IPS-18c (cell line): ENCODE results near the gene PERCC1.

Source experiments
- H3K4me3 ChIP-seq: 2 replicates; pipeline ENCODE4 v1.7.0; 2013; ENCODE audit warnings: low read depth, mild to moderate bottlenecking, low read length, moderate library complexity; ENCODE audit not compliant: insufficient read depth
- H3K9me3 ChIP-seq: one replicate; pipeline ENCODE4 v1.6.1; 2013; ENCODE audit warnings: mild to moderate bottlenecking, low read length, moderate library complexity; ENCODE audit not compliant: control insufficient read depth, insufficient read depth

The PERCC1 gene

DNA sequence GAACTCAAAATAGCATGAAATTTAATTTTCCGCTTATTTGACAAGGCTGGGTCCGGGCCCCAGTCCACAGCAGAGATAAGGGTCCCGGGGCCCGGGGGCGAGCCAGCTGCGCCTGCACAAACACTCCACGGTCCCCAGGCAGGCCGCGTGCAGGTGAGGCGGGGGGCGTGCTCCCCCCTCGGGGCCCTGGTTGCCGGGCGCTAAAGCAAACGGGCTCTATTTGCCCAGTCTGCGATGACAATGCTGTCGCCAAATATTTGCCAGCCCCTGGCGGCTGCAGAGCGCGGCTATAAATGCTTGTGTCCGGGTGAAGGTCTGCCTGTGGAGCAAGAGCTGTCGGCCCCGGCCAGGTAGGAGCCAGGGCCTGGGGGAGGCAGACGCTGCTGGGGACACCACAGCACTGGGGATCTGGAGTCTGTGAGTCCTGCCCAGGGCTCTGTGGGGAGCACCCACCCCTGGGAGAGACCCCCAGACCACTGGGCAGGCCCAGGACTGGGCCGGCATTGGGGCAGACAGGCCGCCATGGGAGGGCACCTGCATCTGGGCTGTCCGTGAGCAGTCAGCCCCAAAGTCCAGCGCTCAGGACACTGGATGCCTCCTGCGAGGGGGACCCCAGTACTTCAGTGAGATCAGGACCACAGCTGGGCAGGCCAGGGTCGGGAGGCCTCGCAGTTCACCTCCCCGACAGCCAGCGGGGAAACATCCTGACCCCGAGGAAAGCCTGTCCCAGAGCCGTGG, at the start of gene PERCC1:
PERCC1 (plus strand) TSS at position 320 of the 738 bp plus-strand sequence. CDS start 1,516 bp downstream, outside the sequence.
- Histone ChIP-seq H3K4me3 (no peak within 1 kb of the TSS), H3K9me3 (no peaks in the 10 kb centered on the region)

DNA sequence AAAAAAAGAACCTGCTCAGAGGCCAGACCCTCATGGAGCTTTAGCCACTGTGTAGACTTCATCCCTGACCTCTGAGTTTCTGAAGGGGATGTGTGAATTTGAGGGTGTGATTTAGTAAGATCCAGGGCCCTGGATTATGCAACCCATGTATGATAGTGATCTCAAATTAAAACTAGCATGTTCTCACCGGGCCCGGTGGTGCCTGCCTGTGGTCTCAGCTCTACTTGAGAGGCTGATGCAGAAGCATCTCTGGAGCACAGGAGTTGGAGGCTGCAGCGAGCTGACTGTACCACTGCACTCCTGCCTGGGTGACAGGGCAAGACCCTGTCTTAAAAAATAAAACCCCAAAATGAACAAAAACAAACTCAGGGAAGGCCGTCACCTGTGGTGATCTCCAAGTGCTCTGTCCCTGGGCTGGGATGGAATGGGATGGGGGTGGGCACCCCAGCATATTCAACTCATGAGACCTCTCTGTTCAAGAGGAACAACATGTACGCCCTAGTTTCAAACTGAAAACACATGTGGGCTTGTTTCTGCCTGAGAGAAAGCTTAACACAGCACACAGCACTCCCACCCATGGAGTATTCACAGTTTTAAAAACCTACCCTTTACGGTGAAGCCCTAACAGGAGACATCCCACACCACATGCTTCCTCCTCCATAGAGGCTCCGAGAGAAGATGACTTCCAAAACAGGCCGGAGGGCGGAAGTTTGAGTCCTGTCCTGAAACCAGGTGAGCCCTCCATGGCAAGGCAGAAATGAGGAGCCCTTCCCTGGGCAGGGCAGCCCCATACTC, 49.1 kb upstream of the PERCC1 start:
- peaks cover 2% of the 10 kb centered on the region for H3K9me3 ChIP-seq
- no peak overlapping the region for H3K4me3 ChIP-seq

DNA sequence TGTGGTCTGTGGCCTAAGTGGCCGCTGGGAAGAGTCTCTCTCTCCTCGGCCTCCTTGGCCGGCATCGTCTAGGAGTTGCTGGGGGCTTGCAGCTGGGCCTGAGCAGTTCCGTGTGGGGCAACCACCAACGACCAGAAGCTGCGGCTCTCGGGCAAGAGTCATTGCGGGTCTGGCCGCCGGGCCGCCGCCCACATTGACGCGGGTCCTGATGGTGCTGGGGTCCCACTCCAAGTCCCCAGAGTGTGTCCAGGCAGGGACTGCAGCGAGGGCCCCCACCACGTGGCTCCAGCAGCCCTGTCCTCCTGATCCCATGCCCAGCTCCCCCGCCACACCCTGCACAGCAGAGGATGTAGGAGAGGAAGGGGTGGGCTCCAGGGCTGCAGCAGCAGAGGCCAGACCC, 47.3 kb upstream of the PERCC1 start:
- Histone ChIP-seq H3K9me3 (peaks cover 2% of the 10 kb centered on the region), H3K4me3 (no peak overlapping the region)

DNA sequence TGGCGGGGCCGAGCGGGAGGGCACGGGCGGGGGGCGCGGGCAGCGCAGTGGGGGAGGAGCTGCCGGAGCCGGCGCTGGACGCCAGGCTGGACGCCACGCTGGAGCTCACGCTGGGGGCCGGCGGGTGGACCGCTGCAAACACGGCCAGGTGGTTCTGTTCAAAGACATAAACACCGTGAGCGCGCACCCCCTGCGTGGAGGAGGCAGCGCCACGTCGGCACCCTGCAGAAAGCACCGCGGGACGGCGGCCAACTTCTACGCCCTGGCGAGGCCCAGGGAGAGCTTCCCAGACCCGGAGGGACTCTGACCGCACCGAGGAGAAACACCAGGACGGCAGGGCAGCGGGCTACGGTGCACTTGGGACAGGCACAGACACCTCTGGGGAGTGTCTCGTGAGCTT, 45.6 kb upstream of the PERCC1 start:
- Histone ChIP-seq H3K9me3 (peaks cover 2% of the 10 kb centered on the region), H3K4me3 (no peak overlapping the region)

DNA sequence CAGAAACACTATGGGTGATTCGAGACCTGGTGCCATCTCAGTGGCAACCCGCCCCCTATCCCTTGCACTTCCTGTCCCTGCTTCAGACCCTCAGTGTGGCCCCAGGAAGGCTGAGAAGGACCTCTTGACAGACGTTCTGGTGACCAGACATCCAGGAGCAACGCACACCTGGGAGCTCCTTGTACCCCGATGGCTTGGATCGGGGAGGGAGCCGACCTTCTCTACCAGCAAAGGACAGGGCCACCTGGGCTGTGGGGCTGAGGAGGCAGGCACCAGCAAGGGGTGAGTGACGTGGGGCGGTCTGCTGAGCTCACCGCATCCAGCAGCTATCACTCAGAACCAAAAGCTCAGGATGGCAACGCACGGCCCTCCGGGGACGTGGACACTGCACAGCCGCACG, 43.5 kb upstream of the PERCC1 start:
- H3K9me3 ChIP-seq, result no peaks in the 10 kb centered on the region

DNA sequence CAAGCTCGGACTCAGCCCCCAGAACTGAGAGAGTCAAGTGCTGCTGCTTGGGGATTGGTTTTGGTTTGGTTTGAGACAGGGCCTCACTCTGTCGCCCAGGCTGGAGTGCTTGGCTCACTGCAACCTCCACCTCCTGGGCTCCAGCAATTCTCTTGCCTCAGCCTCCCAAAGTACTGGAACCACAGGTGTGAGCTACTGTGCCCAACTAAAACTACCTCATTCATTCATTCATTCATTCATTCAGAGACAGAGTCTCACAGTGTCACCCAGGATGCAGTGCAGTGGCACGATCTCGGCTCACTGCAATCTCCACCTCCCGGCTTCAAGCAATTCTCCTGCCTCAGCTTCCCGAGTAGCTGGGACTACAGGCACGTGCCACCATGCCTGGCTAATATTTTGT, 41.1 kb upstream of the PERCC1 start:
- Histone ChIP-seq H3K4me3 (no peak overlapping the region), H3K9me3 (no peaks in the 10 kb centered on the region)

More for the DNA sequence above, 43.5 kb upstream of the PERCC1 start:
- no peak overlapping the region for H3K4me3 ChIP-seq

DNA sequence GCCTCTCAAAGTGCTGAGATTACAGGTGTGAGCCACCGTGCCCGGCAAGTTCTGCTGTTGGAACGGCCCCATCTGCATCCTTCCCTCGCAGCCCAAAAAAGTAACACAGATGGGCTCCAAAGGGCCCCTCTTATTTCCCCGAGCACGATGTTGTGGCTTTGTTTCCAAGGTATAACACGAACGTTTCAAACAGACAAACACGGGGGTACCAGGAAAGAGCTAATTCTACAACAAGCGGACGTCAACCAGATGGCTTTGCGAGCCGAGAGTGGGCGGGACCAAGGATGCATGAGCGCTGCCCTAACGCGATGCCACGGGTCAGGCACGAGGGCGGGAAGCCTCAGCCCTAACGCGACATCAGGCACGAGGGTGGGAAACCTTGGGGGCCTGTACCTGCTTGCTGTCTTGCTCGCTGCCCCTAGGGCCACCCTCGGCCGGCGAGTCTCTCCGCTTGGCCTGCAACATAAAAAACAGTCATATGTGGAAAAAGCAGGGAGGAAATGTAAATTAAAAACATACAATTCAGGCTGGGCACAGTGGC, 40.6 kb upstream of the PERCC1 start:
- Histone ChIP-seq H3K9me3 (no peaks in the 10 kb centered on the region), H3K4me3 (no peak overlapping the region)

DNA sequence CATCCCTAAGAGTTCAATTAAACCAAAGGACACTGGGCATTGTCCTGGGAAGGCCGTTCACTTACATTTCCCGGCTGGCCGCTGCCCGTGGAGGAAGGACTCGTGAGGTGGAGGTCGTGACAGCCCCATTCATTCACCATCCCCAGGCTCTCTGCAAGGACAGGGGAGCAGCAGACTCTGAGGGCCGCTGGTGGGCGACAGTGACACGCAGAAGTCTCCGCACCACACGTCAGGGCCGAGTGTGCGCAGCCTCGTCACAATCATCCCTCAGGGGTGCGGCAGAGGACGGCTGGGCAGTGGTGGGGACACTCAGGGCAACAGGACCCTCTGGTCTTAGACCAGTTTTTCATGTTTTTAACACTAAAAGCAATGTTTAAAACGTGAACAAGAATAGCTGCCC, 38.1 kb upstream of the PERCC1 start:
- Histone ChIP-seq H3K9me3 (no peaks in the 10 kb centered on the region), H3K4me3 (no peak overlapping the region)

DNA sequence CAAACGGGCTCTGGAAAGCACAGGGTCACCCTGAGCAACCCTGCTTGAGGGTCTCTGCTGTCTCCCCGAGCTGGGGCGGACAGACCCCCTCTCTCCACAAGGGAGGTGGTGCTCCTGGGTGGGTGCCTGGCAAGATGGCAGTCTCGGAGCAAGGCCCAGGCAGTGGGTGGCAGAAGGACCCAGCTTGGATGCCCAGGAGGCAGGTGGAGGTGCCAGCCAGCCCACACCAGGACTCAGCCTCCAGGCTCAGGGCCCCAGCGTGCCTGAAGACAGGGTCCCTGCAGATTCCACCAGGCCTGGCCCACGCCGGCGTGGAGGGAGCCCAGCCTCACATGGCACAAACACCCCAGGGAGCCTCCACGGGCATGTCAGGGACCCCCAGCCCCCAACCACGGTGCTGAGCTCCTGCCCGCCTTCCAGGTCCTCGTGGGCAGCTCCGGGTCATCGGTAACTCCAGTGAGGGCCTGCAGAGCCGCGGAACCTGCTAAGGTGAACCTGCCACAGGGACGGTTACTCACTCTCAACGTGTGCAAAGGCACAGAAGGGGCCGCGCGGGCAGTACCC, 37.2 kb upstream of the PERCC1 start:
- Histone ChIP-seq H3K9me3 (no peaks in the 10 kb centered on the region), H3K4me3 (no peak overlapping the region)

DNA sequence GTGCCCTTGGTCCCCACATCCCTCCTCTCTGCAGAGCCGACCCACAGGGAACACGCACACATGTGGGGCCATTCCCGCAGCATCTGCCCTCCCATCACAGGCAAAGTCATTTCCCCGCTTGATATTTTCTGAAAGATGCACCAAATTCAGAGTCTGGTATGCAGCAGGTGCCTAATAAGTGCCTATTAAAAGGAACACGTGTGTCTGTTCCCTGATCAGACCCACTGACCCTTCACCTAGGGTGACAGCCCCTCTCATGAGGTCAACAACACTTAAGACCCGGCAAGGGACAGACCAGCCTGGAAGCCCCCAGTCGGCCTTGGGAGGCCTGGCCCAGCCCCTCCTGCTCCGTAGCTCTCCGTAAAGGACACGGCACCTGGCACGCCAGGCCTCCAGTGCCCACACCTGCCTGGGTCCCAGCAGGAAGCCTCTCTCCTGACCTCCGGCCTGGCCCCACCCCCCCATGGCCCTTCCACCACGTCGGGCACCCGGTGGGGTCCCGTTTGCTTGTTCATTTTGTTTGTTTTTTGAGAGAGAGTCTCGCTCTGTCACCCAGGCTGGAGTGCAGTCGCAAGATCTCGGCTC, 36.4 kb upstream of the PERCC1 start:
- Histone ChIP-seq H3K9me3 (no peaks in the 10 kb centered on the region), H3K4me3 (no peak overlapping the region)

DNA sequence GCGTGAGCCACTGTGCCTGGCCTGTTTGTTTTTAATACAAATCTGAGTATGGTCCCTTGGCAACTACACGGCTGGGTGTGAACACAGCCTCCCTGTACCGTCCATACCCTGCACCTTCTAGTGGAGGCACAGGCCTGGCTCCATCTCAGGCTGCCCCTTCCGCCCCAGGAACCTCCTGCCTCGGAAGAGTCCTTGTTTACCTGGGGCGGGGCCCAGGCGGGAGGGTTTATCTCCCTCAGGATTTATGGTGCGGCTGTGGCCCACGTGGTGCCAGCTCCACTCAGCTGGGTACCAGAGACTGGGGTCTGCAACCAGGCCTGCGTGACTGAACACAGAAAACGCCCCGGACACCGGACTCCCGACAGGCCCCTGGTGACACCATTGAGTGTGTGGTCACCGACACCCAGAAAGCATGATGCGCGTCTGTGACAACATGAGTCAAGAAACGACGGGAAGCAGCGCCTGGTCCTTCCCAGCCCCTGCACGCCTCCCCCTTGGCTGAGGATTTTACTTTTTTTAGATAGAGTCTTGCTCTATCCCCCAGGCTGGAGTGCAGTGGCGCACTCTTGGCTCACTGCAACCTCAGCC, 35.3 kb upstream of the PERCC1 start:
- H3K4me3 ChIP-seq, result no peak overlapping the region

DNA sequence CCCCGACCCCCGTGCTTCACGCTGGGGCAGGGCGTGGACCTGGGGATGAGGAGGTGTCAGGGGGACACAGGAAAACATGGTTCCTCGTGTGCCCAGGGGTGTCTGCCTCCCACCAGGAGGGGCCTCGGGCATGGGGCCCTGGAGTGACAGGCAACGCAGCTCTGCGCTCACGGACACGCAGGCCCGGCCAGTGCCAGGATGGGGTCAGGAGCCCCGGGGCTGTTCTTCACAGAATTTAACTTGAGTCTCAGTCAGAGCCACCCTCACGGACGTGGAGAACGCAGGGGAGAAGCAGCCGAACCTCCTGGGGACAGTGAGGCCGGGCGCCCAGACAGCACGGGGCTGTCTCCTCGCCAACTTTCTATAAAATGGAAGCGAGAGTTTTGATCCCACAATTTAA, 33.1 kb upstream of the PERCC1 start:
- H3K4me3 ChIP-seq, result no peak overlapping the region
- no peaks in the 10 kb centered on the region for H3K9me3 ChIP-seq

More for the DNA sequence above, 35.3 kb upstream of the PERCC1 start:
- H3K9me3 ChIP-seq, result no peaks in the 10 kb centered on the region

DNA sequence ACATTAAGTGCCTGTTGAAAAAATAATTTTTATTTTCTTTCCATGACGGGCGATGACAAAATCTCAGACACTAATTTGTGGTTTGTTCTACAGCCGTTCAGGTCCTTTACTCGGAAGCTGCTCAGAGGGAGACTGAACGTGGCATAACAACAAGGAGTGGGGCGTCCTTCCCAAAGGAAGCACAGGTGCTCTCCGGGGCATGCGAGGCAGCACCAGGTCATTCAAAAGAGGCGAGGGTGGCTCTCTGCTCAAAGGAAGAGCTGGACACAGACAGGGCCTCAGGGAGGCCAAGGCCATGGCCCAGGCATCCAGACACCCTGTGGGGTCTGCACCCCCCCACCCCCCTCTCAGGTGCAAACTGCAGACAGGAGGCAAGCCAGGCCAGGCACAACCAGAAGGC, 32.5 kb upstream of the PERCC1 start:
- Histone ChIP-seq H3K4me3 (no peak overlapping the region), H3K9me3 (no peaks in the 10 kb centered on the region)

DNA sequence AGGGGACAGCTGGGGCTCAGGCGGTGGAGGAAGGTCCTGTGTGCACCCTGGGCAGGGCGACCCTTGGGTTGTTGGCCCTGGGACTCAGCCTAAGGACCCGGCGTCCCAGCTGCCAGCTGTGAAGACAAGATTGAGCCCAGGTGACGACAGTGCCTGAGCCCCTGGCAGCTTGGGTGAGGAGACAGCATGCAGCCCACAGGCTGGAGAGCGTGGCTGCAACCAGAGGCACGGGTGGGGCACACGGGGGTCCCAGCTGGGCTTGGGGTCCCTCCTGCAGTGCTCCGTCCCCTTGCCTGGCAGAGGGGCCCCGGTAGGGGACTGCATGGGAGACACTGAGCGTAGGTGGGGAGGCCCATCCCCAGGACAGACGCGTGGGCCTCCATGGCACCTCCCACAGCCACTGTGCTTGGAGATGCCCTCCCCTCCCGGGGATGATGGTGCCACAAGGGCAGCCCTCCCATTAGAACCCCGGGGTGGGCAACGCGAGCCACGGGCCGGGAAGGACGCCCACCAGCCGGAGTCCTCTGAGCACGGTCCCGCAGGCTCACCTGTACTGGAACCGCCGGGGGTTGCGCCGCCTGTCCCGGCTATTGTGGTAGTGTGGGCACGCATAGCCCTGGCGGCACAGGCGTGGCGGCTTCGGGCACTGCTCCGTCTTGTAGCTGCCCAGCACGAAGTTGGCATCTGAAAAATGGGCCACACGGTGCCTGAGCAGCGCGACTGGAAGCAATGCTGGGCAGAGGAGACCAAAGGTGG, 31.9 kb upstream of the PERCC1 start:
- H3K4me3 ChIP-seq, result no peak overlapping the region
- H3K9me3 ChIP-seq, result no peaks in the 10 kb centered on the region

DNA sequence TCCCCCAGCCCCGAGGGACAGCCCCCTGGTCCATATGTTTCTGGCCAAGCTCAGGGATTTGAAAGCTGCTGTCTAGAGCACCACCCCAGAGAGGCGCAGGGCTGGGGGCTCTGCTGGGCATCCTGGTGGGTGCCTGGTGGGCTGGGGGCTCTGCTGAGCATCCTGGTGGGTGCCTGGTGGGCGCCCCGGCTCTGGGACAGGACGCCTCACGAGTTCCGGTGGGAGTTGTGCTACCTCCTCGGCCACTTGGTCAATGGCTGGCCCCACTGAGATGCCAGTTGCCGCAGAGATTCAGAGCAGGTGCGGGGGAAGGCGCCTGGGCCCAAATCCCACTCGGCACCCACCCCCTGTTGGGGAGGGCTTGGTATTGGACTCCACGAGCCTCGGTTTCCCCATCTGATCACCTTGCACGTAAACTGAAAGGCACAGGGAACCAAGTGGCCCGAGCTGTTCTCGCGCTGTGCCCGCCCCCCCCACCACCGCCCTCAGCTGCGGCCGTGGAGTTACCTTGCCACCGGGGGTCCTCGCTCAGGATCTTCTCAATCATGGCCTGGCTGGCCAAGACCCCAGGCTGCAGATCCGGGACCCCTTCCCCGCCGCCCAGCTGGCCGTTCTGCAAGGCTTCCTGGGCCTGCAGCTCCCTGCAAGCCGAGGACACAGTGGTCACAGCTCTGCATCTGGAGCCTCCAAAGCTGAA, 29.7 kb upstream of the PERCC1 start:
- Histone ChIP-seq H3K9me3 (no peaks in the 10 kb centered on the region), H3K4me3 (no peak overlapping the region)

DNA sequence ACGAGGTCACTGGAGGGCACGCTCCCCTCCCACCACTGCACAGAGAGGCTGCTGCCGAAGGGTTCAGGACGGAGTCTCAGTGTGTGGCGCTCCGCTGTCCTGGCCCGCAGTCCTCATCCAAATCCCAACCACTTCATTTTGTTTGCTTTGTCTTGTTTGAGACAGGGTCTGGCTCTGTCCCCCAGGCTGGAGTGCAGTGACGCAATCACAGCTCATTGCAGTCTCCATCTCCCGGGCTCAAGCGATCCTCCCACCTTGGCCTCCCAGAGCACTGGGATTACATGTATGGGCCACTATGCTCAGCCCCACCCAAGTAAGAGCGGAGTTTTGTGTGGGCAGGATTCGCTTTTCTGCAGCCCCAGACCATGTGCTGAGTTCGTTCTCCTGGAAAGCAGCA, 29.1 kb upstream of the PERCC1 start:
- H3K9me3 ChIP-seq, result no peaks in the 10 kb centered on the region
- no peak overlapping the region for H3K4me3 ChIP-seq
